SH-SY5Y (cell line): ENCODE data around the gene TERT.

Experiments used
- GATA2 ChIP-seq: IDR thresholded peaks from 2 replicates; pipeline ENCODE4 v1.6.1; 2011; ENCODE audit warnings: mild to moderate bottlenecking, low read depth, low read length
- GATA3 ChIP-seq: IDR thresholded peaks from 2 replicates; pipeline ENCODE4 v1.6.1; 2011; ENCODE audit warnings: low read depth, mild to moderate bottlenecking, low read length, moderate library complexity

DNA sequence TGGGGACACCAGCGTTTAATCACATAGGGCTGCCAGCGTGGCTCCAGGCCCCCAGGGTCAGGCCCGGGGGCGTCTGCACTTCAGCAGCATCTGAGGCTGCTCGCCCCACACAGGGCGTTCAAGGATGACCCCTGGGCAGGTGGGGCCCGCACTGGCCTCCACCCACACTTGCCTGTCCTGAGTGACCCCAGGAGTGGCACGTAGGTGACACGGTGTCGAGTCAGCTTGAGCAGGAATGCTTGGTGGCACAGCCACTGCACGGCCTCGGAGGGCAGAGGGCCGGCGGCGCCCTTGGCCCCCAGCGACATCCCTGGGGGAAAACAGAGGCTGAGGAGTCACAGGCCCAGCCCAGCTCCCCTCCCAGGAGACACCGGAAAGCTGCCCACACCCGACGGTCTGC, 40.7 kb downstream of the TERT start:
- TF ChIP-seq GATA2 (no peak), GATA3 (no peak)
